Stimulated activated naive B cell treated with anti-CD40 and anti-IgM and Interleukin-4, amounts not matched to agents 10 μg/mL and 1 μg/mL and 100 μg/mL, for 72 hours (primary cell): ENCODE results near the gene LPP.

Experiments
- ATAC-seq, 2 donors: fragments of 150-1000 bp; cut with Tn5 transposase; replicated peaks; 2 replicates each; pipeline ENCODE4 v1.10.0; 2021; ENCODE audit warnings: moderate library complexity in 1 of 2
- DNase-seq: peaks from one replicate; pipeline ENCODE4 v3.0.0; 2021
- H3K27ac Mint-ChIP-seq: one replicate; pipeline ENCODE4 v1.8.0; 2022; ENCODE audit warnings: mild to moderate bottlenecking, mixed read lengths
- H3K27me3 Mint-ChIP-seq, 2 donors: one replicate each; pipeline ENCODE4 v1.8.0; 2022; ENCODE audit warnings: mixed read lengths in 2 of 2
- H3K36me3 Mint-ChIP-seq, 2 donors: one replicate each; pipeline ENCODE4 v1.8.0; 2022; ENCODE audit warnings: mixed read lengths in 2 of 2, mild to moderate bottlenecking in 1 of 2
- H3K4me1 Mint-ChIP-seq, 2 donors: one replicate each; pipeline ENCODE4 v1.8.0; 2022; ENCODE audit warnings: mixed read lengths in 2 of 2, mild to moderate bottlenecking in 1 of 2
- H3K4me3 Mint-ChIP-seq, 2 donors: one replicate each; pipeline ENCODE4 v1.8.0; 2022; ENCODE audit warnings: mild to moderate bottlenecking in 2 of 2, mixed read lengths in 2 of 2, moderate library complexity in 1 of 2
- H3K9me3 Mint-ChIP-seq, 2 donors: one replicate each; pipeline ENCODE4 v1.8.0; 2022; ENCODE audit warnings: mixed read lengths in 2 of 2, mild to moderate bottlenecking in 1 of 2

Gene LPP

GRCh38 chr3:188306435-188307005, 152.6 kb downstream of the LPP start:
- Mint-ChIP-seq H3K36me3 (peaks cover 14 to 29% of the 10 kb centered on the region in 2 donors), H3K27ac (no peak overlapping the region), H3K27me3 (no peaks in the 10 kb centered on the region), H3K4me1 (peaks cover 45 to 72% of the 10 kb centered on the region in 2 donors), H3K9me3 (peaks cover 0 to 3% of the 10 kb centered on the region in 2 donors), H3K4me3 (no peak overlapping the region)
- DNase-seq (no peak), ATAC-seq (no peak)

- peak; percentile 96 to 98 for ATAC-seq
- Mint-ChIP-seq H3K9me3 (no peaks in the 10 kb centered on the region), H3K27me3 (no peaks in the 10 kb centered on the region), H3K4me1 (peaks cover 27 to 43% of the 10 kb centered on the region in 2 donors), H3K27ac (peak overlapping the region; percentile 87), H3K36me3 (peaks cover 11 to 23% of the 10 kb centered on the region in 2 donors), H3K4me3 (peak overlapping the region; percentile 36 to 67)
- no peak for DNase-seq
Measured at GRCh38 chr3:188309437-188310269, 155.7 kb downstream of the LPP start.

GRCh38 chr3:188310270-188310710, 156.3 kb downstream of the LPP start:
- no peaks in the 10 kb centered on the region for H3K9me3 Mint-ChIP-seq
- peaks cover 11 to 23% of the 10 kb centered on the region in 2 donors for H3K36me3 Mint-ChIP-seq
- no peak for DNase-seq
- H3K4me3 Mint-ChIP-seq: peak overlapping the region; percentile 36 to 67
- H3K27ac Mint-ChIP-seq: peak overlapping the region; percentile 87
- H3K4me1 Mint-ChIP-seq: peaks cover 27 to 42% of the 10 kb centered on the region in 2 donors
- H3K27me3 Mint-ChIP-seq: no peaks in the 10 kb centered on the region
- ATAC-seq: peak; percentile 5 to 19

GRCh38 chr3:188315553-188315952, 161.6 kb downstream of the LPP start:
- DNase-seq (no peak), ATAC-seq (no peak)
- H3K4me1 Mint-ChIP-seq: peaks cover 9 to 24% of the 10 kb centered on the region in 2 donors
- no peak overlapping the region for H3K27ac Mint-ChIP-seq
- H3K36me3 Mint-ChIP-seq: peaks cover 2 to 9% of the 10 kb centered on the region in 2 donors
- no peak overlapping the region for H3K4me3 Mint-ChIP-seq
- H3K27me3 Mint-ChIP-seq: no peaks in the 10 kb centered on the region
- no peaks in the 10 kb centered on the region for H3K9me3 Mint-ChIP-seq

GRCh38 chr3:188316021-188316722, 162.2 kb downstream of the LPP start:
- H3K9me3 Mint-ChIP-seq: no peaks in the 10 kb centered on the region
- ATAC-seq: no peak
- no peak overlapping the region for H3K4me3 Mint-ChIP-seq
- DNase-seq: no peak
- H3K27ac Mint-ChIP-seq: no peak overlapping the region
- H3K36me3 Mint-ChIP-seq: peaks cover 2 to 8% of the 10 kb centered on the region in 2 donors
- peaks cover 13 to 24% of the 10 kb centered on the region in 2 donors for H3K4me1 Mint-ChIP-seq
- H3K27me3 Mint-ChIP-seq: no peaks in the 10 kb centered on the region

- Mint-ChIP-seq H3K4me1 (peaks cover 13 to 23% of the 10 kb centered on the region in 2 donors), H3K36me3 (peaks cover 2 to 7% of the 10 kb centered on the region in 2 donors), H3K27ac (no peak overlapping the region), H3K4me3 (no peak overlapping the region), H3K9me3 (no peaks in the 10 kb centered on the region), H3K27me3 (no peaks in the 10 kb centered on the region)
- ATAC-seq (no peak), DNase-seq (no peak)
Measured at GRCh38 chr3:188316723-188317070, 162.7 kb downstream of the LPP start.

GRCh38 chr3:188319569-188319968, 165.6 kb downstream of the LPP start:
- DNase-seq (no peak), ATAC-seq (no peak)
- Mint-ChIP-seq H3K4me3 (no peak overlapping the region), H3K36me3 (peaks cover 4 to 11% of the 10 kb centered on the region in 2 donors), H3K27me3 (no peaks in the 10 kb centered on the region), H3K27ac (no peak overlapping the region), H3K9me3 (no peaks in the 10 kb centered on the region), H3K4me1 (peaks cover 33 to 49% of the 10 kb centered on the region in 2 donors)

- H3K27me3 Mint-ChIP-seq: no peaks in the 10 kb centered on the region
- peaks cover 8 to 18% of the 10 kb centered on the region in 2 donors for H3K36me3 Mint-ChIP-seq
- ATAC-seq (peak; percentile 34 to 35), DNase-seq (no peak)
- no peak overlapping the region for H3K27ac Mint-ChIP-seq
- H3K4me3 Mint-ChIP-seq: no peak overlapping the region
- H3K9me3 Mint-ChIP-seq: no peaks in the 10 kb centered on the region
- H3K4me1 Mint-ChIP-seq: peaks cover 36 to 51% of the 10 kb centered on the region in 2 donors
Measured at GRCh38 chr3:188320757-188321156, 166.8 kb downstream of the LPP start.

- H3K27ac Mint-ChIP-seq: no peak overlapping the region
Measured at GRCh38 chr3:188321258-188321657, 167.3 kb downstream of the LPP start.

GRCh38 chr3:188322135-188322887, 168.4 kb downstream of the LPP start:
- Mint-ChIP-seq H3K27ac (peak overlapping the region; percentile 38), H3K4me1 (peaks cover 36 to 48% of the 10 kb centered on the region in 2 donors), H3K27me3 (no peaks in the 10 kb centered on the region), H3K4me3 (no peak overlapping the region), H3K36me3 (peaks cover 14 to 24% of the 10 kb centered on the region in 2 donors), H3K9me3 (no peaks in the 10 kb centered on the region)
- DNase-seq (no peak), ATAC-seq (no peak)

More at GRCh38 chr3:188321258-188321657, 167.3 kb downstream of the LPP start:
- ATAC-seq (no peak), DNase-seq (no peak)
- no peaks in the 10 kb centered on the region for H3K27me3 Mint-ChIP-seq
- peaks cover 13 to 23% of the 10 kb centered on the region in 2 donors for H3K36me3 Mint-ChIP-seq
- H3K9me3 Mint-ChIP-seq: no peaks in the 10 kb centered on the region
- no peak overlapping the region for H3K4me3 Mint-ChIP-seq
- H3K4me1 Mint-ChIP-seq: peaks cover 36 to 48% of the 10 kb centered on the region in 2 donors

GRCh38 chr3:188323067-188323842, 169.3 kb downstream of the LPP start:
- H3K27me3 Mint-ChIP-seq: no peaks in the 10 kb centered on the region
- DNase-seq (no peak), ATAC-seq (peak; percentile 95 to 97)
- H3K27ac Mint-ChIP-seq: peak overlapping the region; percentile 81
- peaks cover 33 to 42% of the 10 kb centered on the region in 2 donors for H3K4me1 Mint-ChIP-seq
- peak overlapping the region; percentile 3 to 25 for H3K4me3 Mint-ChIP-seq
- H3K9me3 Mint-ChIP-seq: no peaks in the 10 kb centered on the region
- peaks cover 14 to 19% of the 10 kb centered on the region in 2 donors for H3K36me3 Mint-ChIP-seq

- ATAC-seq (no peak), DNase-seq (no peak)
- Mint-ChIP-seq H3K27ac (no peak overlapping the region), H3K36me3 (peaks cover 17 to 21% of the 10 kb centered on the region in 2 donors), H3K9me3 (no peaks in the 10 kb centered on the region), H3K4me1 (peaks cover 30 to 51% of the 10 kb centered on the region in 2 donors), H3K4me3 (no peak overlapping the region), H3K27me3 (no peaks in the 10 kb centered on the region)
Measured at GRCh38 chr3:188326111-188326510, 172.2 kb downstream of the LPP start.

- no peaks in the 10 kb centered on the region for H3K9me3 Mint-ChIP-seq
- peaks cover 20 to 21% of the 10 kb centered on the region in 2 donors for H3K36me3 Mint-ChIP-seq
- H3K4me1 Mint-ChIP-seq: peaks cover 33 to 52% of the 10 kb centered on the region in 2 donors
- DNase-seq: no peak
- no peaks in the 10 kb centered on the region for H3K27me3 Mint-ChIP-seq
- H3K4me3 Mint-ChIP-seq: no peak overlapping the region
- peak; percentile 31 to 44 for ATAC-seq
- no peak overlapping the region for H3K27ac Mint-ChIP-seq
Measured at GRCh38 chr3:188326968-188327367, 173.0 kb downstream of the LPP start.
